Iris pigment epithelial cell (primary cell): ENCODE data around the gene XPO1.
"Not testable (repeated sequence)": the region's sequence is repeated elsewhere in the genome, so short reads cannot be mapped to it uniquely, and the experiment has no call there.

Source experiments
- DNase-seq: peaks from one replicate; pipeline ENCODE4 v3.0.0-alpha.2; 2011; ENCODE audit warnings: low read depth

XPO1 gene

GRCh38 chr2:61469424-61470121 is 68.6 kb downstream of the XPO1 start:
- peak; percentile 29 for DNase-seq

- DNase-seq = not testable (repeated sequence)
Observed at GRCh38 chr2:61468231-61468630, 69.9 kb downstream of the XPO1 start.

GRCh38 chr2:61465045-61465444 is 73.1 kb downstream of the XPO1 start:
- no peak for DNase-seq

- no peak for DNase-seq
Observed at GRCh38 chr2:61463769-61464475, 74.2 kb downstream of the XPO1 start.

- no peak for DNase-seq
Observed at GRCh38 chr2:61461404-61461803, 76.8 kb downstream of the XPO1 start.

GRCh38 chr2:61460163-61460562 is 78.0 kb downstream of the XPO1 start:
- peak; percentile 91 for DNase-seq

- no peak for DNase-seq
Observed at GRCh38 chr2:61456746-61457420, 81.3 kb downstream of the XPO1 start.

GRCh38 chr2:61456070-61456745 is 81.9 kb downstream of the XPO1 start:
- DNase-seq = no peak

- not testable (repeated sequence) for DNase-seq
Observed at GRCh38 chr2:61454972-61455371, 83.2 kb downstream of the XPO1 start.

- no peak for DNase-seq
Observed at GRCh38 chr2:61454383-61454782, 83.8 kb downstream of the XPO1 start.

GRCh38 chr2:61452392-61452791 is 85.8 kb downstream of the XPO1 start:
- no peak for DNase-seq

- no peak for DNase-seq
Observed at GRCh38 chr2:61451178-61451577, 87.0 kb downstream of the XPO1 start.

- peak; percentile 55 for DNase-seq
Observed at GRCh38 chr2:61450144-61450543, 88.0 kb downstream of the XPO1 start.

- no peak for DNase-seq
Observed at GRCh38 chr2:61448229-61448628, 89.9 kb downstream of the XPO1 start.

- not testable (repeated sequence) for DNase-seq
Observed at GRCh38 chr2:61446971-61447370, 91.2 kb downstream of the XPO1 start.

GRCh38 chr2:61443342-61444041 is 94.7 kb downstream of the XPO1 start:
- no peak for DNase-seq

- no peak for DNase-seq
Observed at GRCh38 chr2:61439241-61440002, 98.7 kb downstream of the XPO1 start.

- no peak for DNase-seq
Observed at GRCh38 chr2:61438670-61439069, 99.5 kb downstream of the XPO1 start.

GRCh38 chr2:61437170-61437569 is 101.0 kb downstream of the XPO1 start:
- no peak for DNase-seq

GRCh38 chr2:61436092-61436491 is 102.1 kb downstream of the XPO1 start:
- DNase-seq = peak; percentile 51

GRCh38 chr2:61435291-61435690 is 102.9 kb downstream of the XPO1 start:
- no peak for DNase-seq
